H9 (cell line): ENCODE results near the gene LIX1L. TPM values are rescaled to one million over a fixed set of nuclear protein-coding genes. Genes with fewer than 3 reads are reported as not detected.

ENCODE experiments used
- DNase-seq: peaks from one replicate; pipeline ENCODE4 v3.0.0-alpha.2; 2017
- H2AFZ ChIP-seq: one replicate; pipeline ENCODE4 v1.6.1; 2013; ENCODE audit warnings: mild to moderate bottlenecking, low read length, control low read depth, moderate library complexity
- H2AK5ac ChIP-seq: 2 replicates; pipeline ENCODE4 v1.6.1; 2013; ENCODE audit warnings: low read length, control low read depth, mixed read lengths; ENCODE audit not compliant: insufficient read length
- H2BK120ac ChIP-seq: one replicate; pipeline ENCODE4 v1.6.1; 2013; ENCODE audit warnings: low read depth, mild to moderate bottlenecking, low read length, control low read depth, inconsistent platforms; ENCODE audit not compliant: poor library complexity, severe bottlenecking
- H2BK12ac ChIP-seq: 2 replicates; pipeline ENCODE4 v1.6.1; 2013; ENCODE audit warnings: low read length, control low read depth, mixed read lengths, low read depth; ENCODE audit not compliant: insufficient read length
- H2BK15ac ChIP-seq: 2 replicates; pipeline ENCODE4 v1.6.1; 2013; ENCODE audit warnings: low read depth, low read length, control low read depth
- H2BK20ac ChIP-seq: one replicate; pipeline ENCODE4 v1.6.1; 2013; ENCODE audit warnings: low read depth, mild to moderate bottlenecking, low read length, control low read depth, inconsistent platforms; ENCODE audit not compliant: poor library complexity, severe bottlenecking
- H2BK5ac ChIP-seq: 2 replicates; pipeline ENCODE4 v1.6.1; 2013; ENCODE audit warnings: low read length, control low read depth, mixed read lengths; ENCODE audit not compliant: insufficient read length
- H3K14ac ChIP-seq: 2 replicates; pipeline ENCODE4 v1.6.1; 2013; ENCODE audit warnings: low read length, control low read depth; ENCODE audit not compliant: insufficient read depth
- H3K18ac ChIP-seq: 2 replicates; pipeline ENCODE4 v1.6.1; 2013; ENCODE audit warnings: low read depth, mild to moderate bottlenecking, mixed read lengths, low read length, control low read depth; ENCODE audit not compliant: insufficient read length
- H3K23ac ChIP-seq: 2 replicates; pipeline ENCODE4 v1.6.1; 2013; ENCODE audit warnings: low read length, control low read depth, mixed read lengths, low read depth; ENCODE audit not compliant: insufficient read length
- H3K23me2 ChIP-seq: 2 replicates; pipeline ENCODE4 v1.6.1; 2013; ENCODE audit warnings: low read depth, mild to moderate bottlenecking, mixed read lengths, low read length, control low read depth; ENCODE audit not compliant: insufficient read length, poor library complexity, severe bottlenecking
- H3K27ac ChIP-seq: 2 replicates; pipeline ENCODE4 v1.5.1; 2013; ENCODE audit warnings: low read length, control low read depth, mixed read lengths, low read depth; ENCODE audit not compliant: insufficient read length
- H3K27me3 ChIP-seq: 2 replicates; pipeline ENCODE4 v1.6.1; 2013; ENCODE audit warnings: low read length, control low read depth, inconsistent platforms; ENCODE audit not compliant: insufficient read depth
- H3K4ac ChIP-seq: 2 replicates; pipeline ENCODE4 v1.6.1; 2013; ENCODE audit warnings: low read depth, mild to moderate bottlenecking, control low read depth, inconsistent platforms, low read length, moderate library complexity
- H3K4me1 ChIP-seq: 2 replicates; pipeline ENCODE4 v1.6.1; 2013; ENCODE audit warnings: low read length, control low read depth, inconsistent platforms; ENCODE audit not compliant: insufficient read depth
- H3K4me2 ChIP-seq: 2 replicates; pipeline ENCODE4 v1.6.1; 2013; ENCODE audit warnings: low read length, control low read depth, mixed read lengths; ENCODE audit not compliant: insufficient read length, insufficient read depth
- H3K56ac ChIP-seq: 2 replicates; pipeline ENCODE4 v1.6.1; 2013; ENCODE audit warnings: low read depth, mild to moderate bottlenecking, mixed read lengths, low read length, control low read depth; ENCODE audit not compliant: insufficient read length
- H3K79me1 ChIP-seq: 2 replicates; pipeline ENCODE4 v1.6.1; 2013; ENCODE audit warnings: low read depth, mild to moderate bottlenecking, moderate library complexity, low read length, control low read depth, inconsistent platforms; ENCODE audit not compliant: insufficient read depth, poor library complexity, severe bottlenecking
- H3K79me2 ChIP-seq: 2 replicates; pipeline ENCODE4 v1.6.1; 2013; ENCODE audit warnings: low read length, control low read depth, inconsistent platforms; ENCODE audit not compliant: insufficient read depth
- H3K9ac ChIP-seq: 2 replicates; pipeline ENCODE4 v1.6.1; 2013; ENCODE audit warnings: low read length, control low read depth, mixed read lengths; ENCODE audit not compliant: insufficient read length; ENCODE audit errors: extremely low read depth
- H3K9me3 ChIP-seq: one replicate; pipeline ENCODE4 v1.6.1; 2013; ENCODE audit warnings: low read depth, low read length, inconsistent platforms; ENCODE audit not compliant: control insufficient read depth
- H3T11ph ChIP-seq: one replicate; pipeline ENCODE4 v1.6.1; 2013; ENCODE audit warnings: mild to moderate bottlenecking, low read length, control low read depth, inconsistent platforms
- H4K20me1 ChIP-seq: one replicate; pipeline ENCODE4 v1.6.1; 2013; ENCODE audit not compliant: control insufficient read depth, insufficient read length, insufficient read depth
- H4K5ac ChIP-seq: 2 replicates; pipeline ENCODE4 v1.6.1; 2013; ENCODE audit warnings: low read depth, mild to moderate bottlenecking, mixed read lengths, low read length, control low read depth; ENCODE audit not compliant: insufficient read length
- H4K8ac ChIP-seq: replicated peaks from 2 replicates; pipeline ENCODE4 v1.6.1; 2013; ENCODE audit warnings: low read length, control low read depth, mixed read lengths, low read depth; ENCODE audit not compliant: insufficient read length
- H4K91ac ChIP-seq: 2 replicates; pipeline ENCODE4 v1.6.1; 2013; ENCODE audit warnings: low read depth, mild to moderate bottlenecking, moderate library complexity, mixed read lengths, low read length, control low read depth; ENCODE audit not compliant: insufficient read length
- H3K27ac Mint-ChIP-seq, 3 experiments: 2 replicates in 2 of 3; 3 replicates in 1 of 3; pipeline ENCODE4 v1.8.0; 2020 to 2021; ENCODE audit warnings: mixed read lengths in 3 of 3, mild to moderate bottlenecking in 1 of 3, moderate library complexity in 1 of 3
- H3K27me3 Mint-ChIP-seq: 2 replicates; pipeline ENCODE4 v1.8.0; 2021; ENCODE audit warnings: low read depth, mild to moderate bottlenecking, moderate library complexity, mixed read lengths
- H3K36me3 Mint-ChIP-seq, 3 experiments: 2 replicates in 2 of 3; 3 replicates in 1 of 3; pipeline ENCODE4 v1.8.0; 2020 to 2021; ENCODE audit warnings: low read depth in 3 of 3, mixed read lengths in 3 of 3; ENCODE audit not compliant: insufficient read depth in 1 of 3
- H3K4me1 Mint-ChIP-seq, 2 experiments: 2 replicates each; pipeline ENCODE4 v1.8.0; 2020; ENCODE audit warnings: mixed read lengths in 2 of 2
- H3K4me3 Mint-ChIP-seq, 2 experiments: 2 replicates in 1 of 2; 3 replicates in 1 of 2; pipeline ENCODE4 v1.8.0; 2020 to 2021; ENCODE audit warnings: mild to moderate bottlenecking in 2 of 2, mixed read lengths in 2 of 2, moderate library complexity in 1 of 2
- H3K9me3 Mint-ChIP-seq, 2 experiments: 2 replicates in 1 of 2; 3 replicates in 1 of 2; pipeline ENCODE4 v1.8.0; 2020; ENCODE audit warnings: mild to moderate bottlenecking in 2 of 2, mixed read lengths in 2 of 2, moderate library complexity in 1 of 2
- CTCF ChIP-seq: fragments of 200-600 bp; sonication (generic); conservative IDR thresholded peaks from 3 replicates; pipeline ENCODE4 v1.8.0; 2021; ENCODE audit warnings: antibody characterized with exemption, mild to moderate bottlenecking
- WGBS: extraction: QIAGEN DNeasy Blood & Tissue Kit; methylation state at CpG from one replicate; pipeline ENCODE4 v1.1.7; 2013; ENCODE audit warnings: missing lambda C conversion rate, low lambda C conversion rate, mixed read lengths; ENCODE audit not compliant: insufficient read length; ENCODE audit errors: extremely low coverage; 5-methylcytosine and 5-hydroxymethylcytosine counted together
- total RNA-seq: library from RNA; stranded (reverse); gene quantifications from 2 replicates; pipeline ENCODE4 v1.2.1, GENCODE V29; 2021

LIX1L gene
- total RNA-seq, 1 experiment from 2014 or later: 5.9 TPM

- H3K27me3 ChIP-seq: peaks cover 8% of the 10 kb centered on the region; the same call in 1 of the 2 replicates
- no peaks in the 10 kb centered on the region for H3K79me2 ChIP-seq
- no peak for TF ChIP-seq CTCF
- no peaks in the 10 kb centered on the region for H3K9me3 ChIP-seq
- no peak overlapping the region for H3K4ac ChIP-seq
- H3K23ac ChIP-seq: no peak overlapping the region
- H2AK5ac ChIP-seq: no peak overlapping the region
- Mint-ChIP-seq H3K9me3 (no peaks in the 10 kb centered on the region), H3K27me3 (peaks cover 31% of the 10 kb centered on the region), H3K27ac (no peak overlapping the region), H3K4me1 (peaks cover 29 to 31% of the 10 kb centered on the region in 2 experiments), H3K36me3 (no peaks in the 10 kb centered on the region), H3K4me3 (no peak overlapping the region)
- H3K9ac ChIP-seq: no peak overlapping the region
- H2AFZ ChIP-seq: no peak overlapping the region
- H4K5ac ChIP-seq: no peak overlapping the region
- no peak overlapping the region for H2BK15ac ChIP-seq
- H3K79me1 ChIP-seq: no peaks in the 10 kb centered on the region
- peaks cover 10% of the 10 kb centered on the region for H3K23me2 ChIP-seq
- H2BK5ac ChIP-seq: no peak overlapping the region
- WGBS: no CpG with 5 or more reads among the region's 5 CpGs
- H3K14ac ChIP-seq: no peak overlapping the region
- H2BK20ac ChIP-seq: no peak overlapping the region
- no peak overlapping the region for H2BK12ac ChIP-seq
- no peaks in the 10 kb centered on the region for H3K4me1 ChIP-seq
- no peak overlapping the region for H4K8ac ChIP-seq
- no peak overlapping the region for H3K4me2 ChIP-seq
- no peaks in the 10 kb centered on the region for H4K20me1 ChIP-seq
- no peak overlapping the region for H2BK120ac ChIP-seq
- no peak overlapping the region for H4K91ac ChIP-seq
- H3K56ac ChIP-seq: no peak overlapping the region
- no peak overlapping the region for H3K18ac ChIP-seq
- H3K27ac ChIP-seq: no peak overlapping the region
- no peak for DNase-seq
- H3T11ph ChIP-seq: no peak overlapping the region
Observed at GRCh38 chr1:145887631-145888030, 70.2 kb downstream of the LIX1L start.
